Inferior parietal cortex (tissue), 1 donor: ENCODE results near the gene HAP1.
A peak's percentile ranks its signal among the peaks of the same experiment; 100 is the strongest.
"Not testable (repeated sequence)": the region's sequence is repeated elsewhere in the genome, so short reads cannot be mapped to it uniquely, and the experiment has no call there.

ENCODE experiments used
- DNase-seq: peaks from one replicate; pipeline ENCODE4 v3.0.0-alpha.2; 2016; ENCODE audit errors: extremely low spot score

Gene HAP1

DNA sequence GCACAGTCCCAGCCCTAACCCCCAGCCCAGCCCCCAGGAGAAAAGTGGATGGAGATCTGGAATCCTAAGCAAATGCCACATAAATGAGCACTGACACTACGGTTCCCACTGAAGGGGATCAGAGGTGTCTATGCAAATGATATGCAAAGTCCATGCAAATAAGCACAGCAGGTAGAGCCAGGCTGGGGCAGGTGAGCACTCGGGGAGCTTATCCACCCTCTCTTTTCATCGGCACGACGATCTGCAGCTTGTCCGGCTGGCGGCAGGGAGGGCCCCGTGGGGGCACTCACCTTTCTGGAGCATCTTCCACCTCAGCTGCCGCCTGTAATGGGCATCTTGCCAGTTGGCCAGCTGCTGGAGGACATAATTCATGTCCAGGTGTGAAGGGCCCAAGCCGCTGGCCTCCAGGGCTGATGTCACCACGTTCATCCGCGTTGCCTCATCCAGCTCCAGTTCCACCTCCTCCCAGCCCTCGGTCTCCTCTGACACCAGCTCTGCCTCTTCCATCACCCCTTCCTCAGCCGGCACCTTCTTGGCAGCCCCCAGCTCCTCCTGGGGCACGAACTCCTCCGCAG is 9.9 kb downstream of the HAP1 start:
- no peak for DNase-seq

DNA sequence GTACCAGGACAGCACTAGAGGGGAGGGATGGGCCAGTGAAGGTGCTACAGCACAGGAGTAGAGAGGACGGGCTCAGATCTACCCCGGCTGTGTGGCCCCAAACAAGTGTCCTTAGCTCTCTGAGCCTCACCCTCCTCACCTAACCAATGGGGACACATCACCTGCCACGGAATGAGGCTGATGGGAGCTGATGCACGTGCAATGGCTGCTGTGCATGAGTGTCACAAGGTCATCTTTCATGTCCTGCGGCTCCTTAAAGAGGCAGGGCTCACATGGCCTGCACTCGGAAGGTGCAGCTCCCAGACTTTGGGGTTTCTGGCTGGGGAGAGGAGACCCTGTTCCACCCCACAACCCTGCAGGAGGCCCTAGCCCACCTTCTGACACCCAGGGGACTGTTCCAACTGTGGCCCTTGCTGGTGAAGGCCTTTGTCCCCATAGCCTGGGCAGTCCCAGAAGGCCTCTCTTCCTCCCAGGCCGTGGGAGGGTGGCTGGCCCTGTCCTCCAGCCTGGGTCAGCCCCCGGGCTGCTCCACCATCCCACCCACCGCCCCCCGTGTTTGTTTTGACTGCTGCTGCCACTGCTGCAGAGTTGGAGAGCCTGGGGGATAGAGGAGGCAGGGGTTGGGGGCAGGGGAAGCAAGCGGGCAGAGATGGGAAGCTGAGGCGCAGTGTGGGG is 10.5 kb downstream of the HAP1 start:
- no peak for DNase-seq

DNA sequence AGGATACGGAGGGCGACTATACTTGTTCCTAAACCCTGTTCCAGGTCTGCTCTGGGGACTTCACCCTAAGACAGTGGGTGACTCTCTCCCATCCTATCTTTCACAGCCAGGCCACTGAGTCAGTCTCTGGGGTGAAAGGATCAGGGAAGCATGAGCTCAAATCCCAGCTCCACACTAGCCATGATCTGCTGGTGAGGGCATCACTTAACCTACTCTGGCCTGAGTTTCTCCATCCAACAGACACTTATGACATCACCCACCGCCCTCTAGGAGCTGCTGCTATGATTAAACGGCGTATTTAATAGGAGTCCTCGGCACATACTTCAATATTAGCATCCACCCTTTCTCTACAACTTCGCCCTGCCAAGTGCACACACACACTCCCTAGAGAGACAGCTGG is 12.2 kb downstream of the HAP1 start:
- no peak for DNase-seq

DNA sequence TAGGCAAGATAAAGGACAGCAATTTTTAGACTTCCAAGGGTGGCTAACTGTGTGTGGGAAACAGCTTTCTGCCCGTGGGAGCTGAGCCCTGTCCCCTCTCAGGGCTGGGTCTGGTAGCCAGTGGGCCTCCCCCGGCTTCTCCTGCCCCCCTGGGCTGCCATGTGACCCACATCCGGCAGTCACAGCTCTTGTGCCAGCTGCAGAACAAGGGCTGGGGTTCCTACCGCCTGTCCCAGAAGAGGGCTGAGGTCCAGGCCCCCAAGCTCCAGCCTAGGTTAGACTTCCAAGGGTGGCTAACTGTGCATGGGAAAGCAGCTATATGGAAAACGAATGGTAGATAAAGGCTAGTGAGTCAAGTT is 16.2 kb downstream of the HAP1 start:
- no peak for DNase-seq

DNA sequence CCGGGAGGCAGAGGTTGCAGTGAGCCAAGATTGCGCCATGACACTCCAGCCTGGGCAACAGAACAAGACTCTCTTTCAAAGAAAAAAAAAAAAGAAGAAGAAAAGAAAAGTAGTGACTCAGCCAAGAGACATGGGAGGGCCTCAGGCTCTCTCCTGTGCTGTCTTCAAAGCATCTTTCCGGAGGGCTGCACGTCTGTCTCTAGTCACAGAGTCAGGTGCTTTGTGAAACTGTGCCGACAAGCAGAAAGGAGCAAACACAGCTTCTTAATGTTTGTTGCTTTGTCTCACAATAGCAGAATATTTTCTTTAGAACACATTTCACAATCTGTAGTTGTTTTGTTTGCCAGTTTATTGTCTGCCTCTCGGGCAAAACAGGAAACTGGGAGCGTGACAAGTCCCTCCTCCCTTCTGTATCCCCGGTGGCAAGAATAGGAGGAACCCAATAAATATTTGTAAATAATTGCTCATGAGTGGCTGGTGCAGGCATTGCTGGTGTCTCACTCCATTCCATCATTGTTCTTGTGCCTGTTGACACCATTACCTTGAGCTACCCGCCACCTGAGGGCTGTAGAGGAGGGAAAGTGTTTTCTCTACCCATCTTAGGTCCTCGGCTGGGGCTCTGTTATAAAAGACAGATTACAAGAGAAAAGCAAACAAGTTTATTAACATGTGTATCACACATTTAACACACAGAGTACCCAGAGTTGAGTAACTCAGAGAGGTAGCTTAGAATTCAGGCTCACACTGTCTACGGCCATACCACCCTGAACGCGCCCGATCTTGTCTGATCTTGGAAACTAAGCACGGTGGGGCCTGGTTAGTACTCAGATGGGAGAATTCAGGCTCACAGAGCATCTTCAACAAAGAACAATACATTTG is 16.8 kb downstream of the HAP1 start:
- DNase-seq: no peak

DNA sequence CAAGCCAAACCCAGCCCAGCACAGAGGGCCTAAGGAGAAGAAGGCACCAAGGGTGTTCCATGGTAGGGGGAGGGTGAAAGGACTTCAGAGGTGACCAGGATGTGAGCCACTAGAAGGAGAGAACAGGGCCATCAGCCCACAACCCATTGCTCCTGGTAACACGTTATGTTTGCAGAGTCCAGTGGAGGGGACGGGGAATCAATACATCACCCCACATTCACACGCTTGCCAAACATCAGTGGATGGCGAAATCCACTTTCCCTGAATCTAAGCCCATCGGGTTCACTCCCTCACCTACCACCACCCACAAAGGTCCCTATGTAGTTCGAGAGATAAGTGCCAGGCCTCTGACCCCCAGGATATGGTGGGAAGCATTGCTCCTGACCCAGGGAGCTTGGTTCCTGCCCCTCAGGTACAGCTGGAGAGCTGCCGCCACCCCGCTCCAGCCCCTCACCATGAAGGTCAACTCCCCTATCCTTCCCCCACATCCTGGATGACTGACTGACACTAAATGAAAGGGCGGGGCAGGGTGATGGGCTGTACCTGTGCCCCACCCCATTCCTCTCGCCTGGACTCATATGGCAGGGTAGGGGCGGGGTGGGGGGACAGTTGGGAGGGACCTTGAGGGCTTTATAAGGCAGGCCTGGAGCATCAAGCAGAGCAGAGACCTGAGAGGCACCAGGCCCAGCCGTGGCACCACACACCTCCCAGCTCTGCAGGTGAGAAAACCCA is 22.6 kb downstream of the HAP1 start, which contains the start of gene GAST:
GAST (plus strand) TSS at position 663 of the 732 bp plus-strand sequence. CDS start 3,106 bp downstream, outside the sequence.
- DNase-seq: no peak

DNA sequence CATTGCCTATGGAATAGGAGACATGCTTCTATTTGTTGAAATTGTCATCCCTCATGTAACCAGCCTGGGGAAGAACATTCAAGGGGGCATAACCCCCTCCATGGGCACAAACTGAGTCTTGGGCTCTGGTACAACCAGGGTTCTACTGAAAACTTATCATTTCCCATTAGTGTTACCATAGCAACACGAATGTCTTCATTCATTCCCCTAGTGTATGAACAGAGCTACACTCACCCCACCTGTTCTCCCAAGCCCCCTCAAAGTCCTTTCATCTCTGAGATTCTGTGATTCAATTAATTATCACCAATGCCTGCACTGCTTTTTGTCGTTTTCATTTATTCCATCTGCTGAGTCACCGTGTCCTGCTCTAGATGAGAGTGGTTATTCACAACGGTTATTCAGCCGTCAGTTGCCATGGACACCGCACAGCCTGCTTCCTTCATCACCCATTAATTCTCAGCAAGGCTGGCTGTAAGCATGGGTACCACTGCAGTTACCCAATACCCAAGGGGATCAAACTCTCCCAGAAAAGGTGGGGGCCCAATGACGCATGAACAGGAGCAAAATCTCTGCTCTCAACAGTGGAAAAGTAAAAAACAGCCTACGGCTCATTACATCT is 23.9 kb downstream of the HAP1 start:
- DNase-seq: peak; percentile 71

DNA sequence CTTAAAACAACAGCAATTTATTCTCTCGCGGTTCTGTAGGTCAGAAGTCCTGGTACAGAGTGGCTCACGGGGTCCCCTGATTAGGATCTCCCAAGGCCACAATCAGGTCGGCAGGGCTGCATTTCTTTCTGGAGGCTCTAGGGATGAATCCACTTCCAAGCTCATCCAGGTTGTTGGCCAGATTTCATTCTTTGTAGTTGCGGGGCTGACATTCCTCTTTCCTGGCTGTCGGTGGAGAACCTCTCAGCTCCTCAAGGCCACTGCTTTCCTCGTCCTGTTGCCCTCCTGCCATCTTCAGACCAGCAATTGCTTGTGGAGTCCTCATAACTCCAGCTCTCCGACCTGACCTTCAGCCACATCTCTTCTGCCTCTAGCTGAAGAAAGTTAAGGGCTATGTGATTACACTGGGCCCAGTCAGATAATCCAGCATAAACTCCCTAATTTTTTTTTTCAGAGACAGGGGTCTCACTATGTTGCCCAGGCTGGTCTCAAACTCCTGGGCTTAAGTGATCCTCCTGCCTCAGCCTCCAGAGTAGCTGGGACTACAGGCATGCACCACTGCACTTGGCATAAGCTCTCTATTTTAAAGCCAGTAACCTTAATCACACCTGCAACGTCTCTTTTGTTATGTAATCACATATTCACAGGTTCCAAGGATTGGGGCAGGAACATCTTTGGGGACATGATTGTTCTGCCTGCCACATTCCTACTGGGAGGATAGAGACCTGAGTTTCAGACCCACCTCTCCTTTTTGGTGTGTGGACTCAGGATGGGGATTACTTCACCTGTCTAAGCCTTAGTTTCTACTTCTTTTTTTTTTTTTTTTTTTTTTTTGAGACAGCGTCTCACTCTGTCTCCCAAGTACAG is 26.4 kb downstream of the HAP1 start:
- DNase-seq: no peak

DNA sequence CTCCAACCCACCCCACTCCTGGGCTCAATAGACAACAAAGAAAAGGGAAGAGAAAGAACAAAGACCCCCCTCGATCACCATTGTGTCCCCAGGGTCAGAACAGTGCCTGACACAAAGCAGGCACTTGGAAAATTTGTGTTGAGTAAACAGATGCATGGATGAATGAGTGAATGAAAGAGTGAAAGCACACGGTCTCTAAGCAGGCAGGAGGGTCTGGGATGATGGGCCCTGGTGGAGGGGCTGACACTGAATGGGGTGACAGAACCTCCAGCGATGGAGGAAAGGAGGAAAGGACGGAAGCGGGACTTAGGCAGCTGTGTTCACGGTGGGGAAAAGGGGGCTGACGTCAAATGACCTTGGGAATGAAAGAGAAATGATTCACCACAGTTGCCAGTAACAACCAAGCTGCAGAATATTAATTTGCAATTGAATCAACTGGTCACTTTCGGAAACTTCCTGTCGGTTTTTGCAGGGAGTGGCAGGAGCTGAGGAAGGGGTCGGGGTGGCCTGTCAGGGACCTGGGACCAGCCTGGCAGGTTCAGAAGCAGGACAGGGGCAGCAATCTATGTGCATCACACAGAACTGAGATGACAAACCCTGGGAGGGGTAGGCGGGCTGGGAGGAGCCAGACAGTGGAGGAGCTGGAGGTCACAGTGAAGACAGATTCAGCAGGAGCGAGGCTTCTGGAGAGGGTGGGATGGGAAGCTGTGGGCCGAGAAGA is 29.0 kb downstream of the HAP1 start:
- no peak for DNase-seq

DNA sequence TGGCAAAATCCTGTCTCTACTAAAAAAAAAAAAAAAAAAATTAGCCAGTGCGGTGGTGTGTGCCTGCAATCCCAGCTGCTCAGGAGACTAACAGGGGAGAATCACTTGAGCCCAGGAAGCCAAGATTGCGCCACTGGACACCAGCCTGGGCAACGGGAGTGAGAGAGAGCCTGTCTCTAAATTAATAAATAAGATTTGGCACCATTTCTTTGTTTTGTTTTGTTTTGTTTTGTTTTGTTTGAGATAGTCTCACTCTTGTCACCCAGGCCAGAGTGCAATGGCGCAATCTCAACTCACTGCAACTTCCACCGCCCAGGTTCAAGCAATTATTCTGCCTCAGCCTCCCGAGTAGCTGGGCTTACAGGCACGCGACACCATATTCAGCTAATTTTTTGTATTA is 31.7 kb downstream of the HAP1 start:
- DNase-seq: no peak

DNA sequence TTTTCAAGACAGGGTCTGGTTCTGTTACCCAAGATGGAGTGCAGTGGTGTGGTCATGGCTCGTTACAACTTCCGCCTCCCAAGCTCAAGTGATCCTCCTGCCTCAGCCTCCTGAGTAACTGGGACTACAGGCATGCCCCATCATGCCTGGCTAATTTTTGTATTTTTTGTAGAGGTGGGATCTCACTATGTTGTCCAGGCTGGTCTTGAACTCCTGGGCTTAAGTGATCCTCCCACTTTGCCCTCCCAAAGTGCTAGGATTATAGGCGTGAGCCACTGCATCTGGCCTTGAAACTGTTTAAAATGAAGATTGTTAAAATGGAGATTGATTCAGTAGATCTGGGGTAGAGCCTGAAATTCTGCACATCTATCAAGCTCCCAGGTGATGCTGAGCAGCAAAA is 33.6 kb downstream of the HAP1 start:
- not testable (repeated sequence) for DNase-seq

DNA sequence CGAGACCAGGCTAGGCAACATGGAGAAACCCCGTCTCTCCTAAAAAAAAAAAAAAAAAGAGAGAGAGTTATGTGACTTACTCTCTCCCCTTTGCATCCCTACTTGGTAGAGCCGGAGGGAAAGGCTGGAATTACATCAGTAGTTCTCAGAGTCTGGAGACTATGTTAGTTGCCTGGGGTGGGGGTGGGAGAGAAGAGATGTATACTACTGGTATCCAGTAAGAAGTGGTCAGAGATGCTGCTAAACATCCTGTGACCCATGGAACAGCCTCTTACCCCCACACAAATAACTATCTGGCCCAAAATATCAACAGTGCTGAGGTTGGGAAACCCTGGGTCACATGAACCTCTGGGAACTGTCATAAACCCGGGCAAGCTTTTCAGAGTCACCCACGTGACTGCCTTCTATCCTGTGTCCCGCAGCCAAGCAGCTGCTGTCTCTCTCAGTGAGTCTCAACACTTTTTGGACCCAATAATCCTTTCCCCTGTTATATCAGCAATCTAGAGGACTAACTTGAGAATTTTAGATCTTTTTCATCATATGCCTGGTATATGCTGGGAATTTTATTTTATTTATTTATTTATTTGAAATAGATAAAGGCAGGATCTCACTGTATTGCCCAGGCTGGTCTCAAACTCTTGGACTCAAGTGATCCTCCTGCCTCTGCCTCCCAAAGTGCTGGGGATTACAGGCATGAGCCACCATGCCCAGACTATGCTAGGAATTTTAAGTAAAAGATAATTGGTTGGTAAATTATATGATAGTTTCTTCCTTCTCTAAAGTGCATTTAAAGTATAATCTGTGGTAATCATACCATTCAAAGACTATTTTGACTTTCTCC is 37.1 kb downstream of the HAP1 start:
- DNase-seq: no peak

DNA sequence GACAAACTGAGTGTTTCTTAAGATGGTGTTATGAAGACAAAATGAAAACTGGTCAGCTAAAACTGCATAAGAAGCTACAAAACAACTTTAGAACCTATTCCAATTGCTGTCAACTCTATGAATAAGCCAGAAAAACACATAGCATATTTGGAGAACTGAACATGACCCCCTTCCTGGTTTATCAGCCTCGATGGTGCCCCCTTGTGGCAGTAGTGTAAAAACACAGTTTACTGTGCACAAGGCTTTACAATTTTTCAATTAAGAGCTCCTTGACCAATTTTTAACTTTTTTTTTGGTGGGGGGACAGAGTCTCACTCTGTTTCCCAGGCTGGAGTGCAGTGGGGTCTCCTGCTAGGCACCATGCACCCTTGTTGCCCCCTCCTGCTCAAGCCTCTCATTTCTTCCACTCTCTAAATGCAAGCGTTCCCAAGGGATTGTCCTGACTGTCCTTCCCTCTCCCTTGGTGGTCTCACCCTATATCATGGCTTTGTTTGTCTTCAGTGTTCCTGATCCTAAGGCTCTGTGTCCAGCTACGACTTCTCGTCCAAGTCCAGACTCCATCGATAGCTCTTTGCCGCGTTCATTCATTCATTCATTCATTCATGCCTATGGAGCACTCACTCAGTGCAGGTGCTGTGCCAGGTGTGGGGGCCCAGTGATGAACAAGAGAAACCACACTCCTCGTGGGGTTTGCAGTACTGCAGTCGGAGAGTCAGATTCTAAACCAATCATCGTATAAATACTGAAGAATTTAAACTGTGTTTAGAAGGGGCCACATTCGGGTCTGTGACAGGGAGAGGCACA is 38.3 kb downstream of the HAP1 start:
- peak; percentile 88 for DNase-seq

DNA sequence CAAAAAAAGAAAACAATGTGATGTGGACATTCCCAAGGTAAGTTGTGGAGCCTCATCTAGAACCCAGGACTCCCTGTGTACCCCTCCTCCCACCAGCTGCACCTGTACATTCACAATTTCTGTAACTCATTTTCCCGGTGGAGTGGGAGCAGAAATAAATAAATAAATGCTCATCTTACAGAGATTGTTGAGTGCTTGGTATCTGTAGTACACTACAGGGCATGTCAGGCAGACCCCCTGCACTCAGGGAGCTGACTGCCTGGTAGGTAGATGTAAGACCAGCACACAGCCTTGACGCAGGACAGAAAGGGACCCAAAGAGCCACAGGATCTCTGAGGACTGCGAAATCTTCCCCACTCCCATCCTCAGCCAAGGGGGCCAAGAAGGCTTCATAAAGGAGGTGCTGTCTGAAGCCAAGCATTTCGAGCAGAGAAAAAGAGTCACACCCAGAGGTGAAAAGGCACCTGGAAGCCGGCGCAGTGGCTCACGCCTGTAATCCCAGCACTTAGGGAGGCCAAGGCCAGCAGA is 39.2 kb downstream of the HAP1 start:
- no peak for DNase-seq

DNA sequence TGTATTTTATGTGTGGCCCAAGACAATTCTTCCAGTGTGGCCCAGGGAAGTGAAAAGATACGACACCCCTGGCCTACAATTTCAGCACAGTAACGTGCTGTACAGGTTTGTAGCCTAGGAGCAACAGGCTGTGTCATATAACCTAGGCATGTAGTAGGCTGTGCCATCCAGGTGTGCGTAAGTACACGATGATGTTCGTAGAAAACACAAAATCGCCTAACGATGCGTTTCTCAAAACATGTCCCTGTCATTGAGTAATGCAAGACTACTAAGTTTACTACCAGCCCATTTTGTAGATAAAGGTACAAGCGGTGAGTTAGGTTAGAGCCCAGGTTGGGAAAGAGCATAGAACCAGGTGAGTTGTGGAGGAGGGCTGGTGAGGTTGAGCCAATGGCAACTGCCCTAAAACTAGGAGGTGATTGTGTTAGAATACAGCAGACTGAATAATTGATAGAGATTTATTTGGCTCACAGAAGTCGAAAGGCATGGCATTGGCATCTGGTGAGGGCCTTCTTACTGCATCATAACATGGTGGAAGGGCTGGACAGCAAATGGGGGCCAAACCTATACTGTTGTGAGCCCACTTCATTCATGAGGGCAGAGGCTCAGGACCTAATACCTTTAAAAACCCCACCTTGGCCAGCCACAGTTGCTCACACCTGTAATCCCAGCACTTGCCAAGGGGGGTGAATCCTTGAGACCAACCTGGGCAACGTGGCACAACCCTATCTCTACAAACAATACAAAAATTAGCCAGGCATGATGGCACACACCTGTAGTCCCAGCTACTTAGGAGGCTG is 41.5 kb downstream of the HAP1 start:
- no peak for DNase-seq

DNA sequence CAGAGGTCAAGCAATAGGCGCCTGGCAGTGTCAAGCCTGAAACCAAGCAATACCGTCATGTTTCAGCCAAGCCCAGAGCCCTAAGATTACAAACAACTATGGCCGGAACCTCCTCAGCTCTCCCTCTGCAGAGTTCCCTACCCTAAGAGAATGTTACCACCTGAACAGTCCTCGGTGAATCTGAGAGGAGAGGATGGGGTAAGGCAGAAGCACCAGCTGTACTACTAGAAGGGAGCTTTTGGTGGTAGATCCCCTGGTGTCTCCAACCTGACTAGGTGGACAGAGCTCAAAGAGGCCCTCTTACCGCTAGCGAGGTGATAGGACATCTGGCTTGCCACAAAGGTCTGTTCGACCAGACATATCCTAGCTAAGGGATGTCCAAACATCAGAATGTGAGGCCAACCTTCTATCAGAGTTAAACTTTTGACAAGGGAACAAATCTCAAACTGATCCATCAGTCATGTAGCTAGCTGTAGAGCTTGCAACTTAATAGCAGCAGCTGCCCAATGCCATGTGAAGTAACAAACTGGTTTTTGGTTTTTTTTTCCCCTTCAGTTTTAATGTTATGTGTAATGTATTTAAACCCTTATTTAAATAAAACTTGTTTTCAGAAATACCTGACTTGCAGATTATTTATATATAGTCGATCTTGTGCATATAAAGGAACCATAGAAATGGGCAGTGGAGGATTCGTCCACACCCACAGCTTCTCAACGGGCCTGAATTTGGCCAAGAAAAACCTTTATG is 43.2 kb downstream of the HAP1 start:
- no peak for DNase-seq
